IMR-90 (cell line): ENCODE data around the gene MDC1. TPM values are rescaled to one million over a fixed set of nuclear protein-coding genes. Genes with fewer than 3 reads are reported as not detected.

Source experiments
- ATAC-seq: fragments of 200-7000 bp; cut with Tn5 transposase; 2 replicates; pipeline ENCODE4 v1.9.1; 2020; ENCODE audit warnings: low read depth, mild to moderate bottlenecking, moderate library complexity
- BruUV-seq: library from RNA; stranded (reverse); fragments of 400-500 nt; replicated peaks from 2 replicates; lab custom pipeline; 2021; lab: Mats Ljungman, UMichigan
- CTCF ChIA-PET: fragments of 300-600 bp; formaldehyde crosslinking; extraction: SDS; loops from one replicate; lab custom pipeline; 2021; ENCODE audit warnings: antibody characterized with exemption; lab: Yijun Ruan, JAX
- POLR2A ChIA-PET: fragments of 300-600 bp; sonication (Branson Sonifier 250); formaldehyde crosslinking; loops from one replicate; lab custom pipeline; 2022; ENCODE audit warnings: antibody characterized with exemption; ENCODE audit not compliant: unreplicated experiment; lab: Charles Lee
- DNase-seq: peaks from one replicate; pipeline ENCODE4 v3.0.0; 2013
- H2AFZ ChIP-seq: replicated peaks from 2 replicates; pipeline ENCODE3; 2013; ENCODE audit warnings: low read length, mild to moderate bottlenecking; ENCODE audit not compliant: poor library complexity
- H2AK5ac ChIP-seq: 2 replicates; pipeline ENCODE4 v1.6.1; 2013; ENCODE audit warnings: low read depth, low read length, inconsistent platforms
- H2AK9ac ChIP-seq: replicated peaks from 2 replicates; pipeline ENCODE3; 2013; ENCODE audit warnings: mild to moderate bottlenecking, low read depth, low read length, moderate library complexity; ENCODE audit not compliant: poor library complexity
- H2BK120ac ChIP-seq: 2 replicates; pipeline ENCODE4 v1.6.1; 2013; ENCODE audit warnings: low read depth, low read length, inconsistent platforms
- H2BK15ac ChIP-seq: 3 replicates; pipeline ENCODE4 v1.6.1; 2013; ENCODE audit warnings: low read depth, low read length, inconsistent platforms
- H2BK20ac ChIP-seq: 2 replicates; pipeline ENCODE4 v1.6.1; 2013; ENCODE audit warnings: low read depth, mild to moderate bottlenecking, inconsistent platforms, low read length, moderate library complexity
- H2BK5ac ChIP-seq: 2 replicates; pipeline ENCODE4 v1.6.1; 2013; ENCODE audit warnings: mild to moderate bottlenecking, low read depth, low read length, inconsistent platforms; ENCODE audit not compliant: poor library complexity, severe bottlenecking
- H3K14ac ChIP-seq: replicated peaks from 2 replicates; pipeline ENCODE4 v1.6.1; 2013; ENCODE audit warnings: low read depth, low read length, inconsistent platforms
- H3K18ac ChIP-seq: 2 replicates; pipeline ENCODE4 v1.6.1; 2013; ENCODE audit warnings: low read depth, low read length, control low read depth
- H3K23ac ChIP-seq: 2 replicates; pipeline ENCODE4 v1.6.1; 2013; ENCODE audit warnings: low read depth, low read length, inconsistent platforms
- H3K27ac ChIP-seq: 2 replicates; pipeline ENCODE4 v1.5.1; 2013; ENCODE audit warnings: mild to moderate bottlenecking, control low read depth, low read length; ENCODE audit not compliant: insufficient read depth
- H3K27me3 ChIP-seq: 2 replicates; pipeline ENCODE4 v1.6.1; 2013; ENCODE audit warnings: low read length; ENCODE audit not compliant: control insufficient read depth, insufficient read depth
- H3K36me3 ChIP-seq: 2 replicates; pipeline ENCODE4 v1.6.1; 2013; ENCODE audit warnings: low read length, mixed read lengths; ENCODE audit not compliant: control insufficient read depth, insufficient read depth
- H3K4ac ChIP-seq: 2 replicates; pipeline ENCODE4 v1.6.1; 2013; ENCODE audit warnings: low read depth, low read length, inconsistent platforms
- H3K4me1 ChIP-seq: 2 replicates; pipeline ENCODE4 v1.6.1; 2013; ENCODE audit warnings: low read length, mixed read lengths; ENCODE audit not compliant: control insufficient read depth, insufficient read depth
- H3K4me2 ChIP-seq: 2 replicates; pipeline ENCODE4 v1.6.1; 2013; ENCODE audit warnings: low read depth, mild to moderate bottlenecking, control low read depth, low read length, moderate library complexity
- H3K4me3 ChIP-seq: 2 replicates; pipeline ENCODE4 v1.5.1; 2013; ENCODE audit warnings: low read depth, mild to moderate bottlenecking, control low read depth, low read length, moderate library complexity; ENCODE audit not compliant: insufficient read depth
- H3K56ac ChIP-seq: 2 replicates; pipeline ENCODE4 v1.6.1; 2013; ENCODE audit warnings: low read length, inconsistent platforms; ENCODE audit not compliant: insufficient read depth; ENCODE audit errors: extremely low read depth
- H3K79me1 ChIP-seq, 2 experiments: 2 replicates each; pipeline ENCODE4 v1.6.1; 2013; ENCODE audit warnings: low read length in 2 of 2, inconsistent platforms in 1 of 2, low read depth in 1 of 2
- H3K9ac ChIP-seq: 2 replicates; pipeline ENCODE4 v1.6.1; 2013; ENCODE audit warnings: low read depth, low read length, control low read depth
- H3K9me1 ChIP-seq: 2 replicates; pipeline ENCODE4 v1.6.1; 2013; ENCODE audit warnings: low read length, inconsistent platforms; ENCODE audit not compliant: insufficient read depth
- H3K9me3 ChIP-seq: 2 replicates; pipeline ENCODE4 v1.6.1; 2013; ENCODE audit warnings: low read length; ENCODE audit not compliant: control insufficient read depth, insufficient read depth
- H4K20me1 ChIP-seq: 2 replicates; pipeline ENCODE4 v1.6.1; 2013; ENCODE audit warnings: low read length, inconsistent platforms; ENCODE audit not compliant: insufficient read depth
- H4K5ac ChIP-seq: 2 replicates; pipeline ENCODE4 v1.6.1; 2013; ENCODE audit warnings: mild to moderate bottlenecking, low read depth, low read length, control low read depth
- H4K8ac ChIP-seq, 2 experiments: 2 replicates each; pipeline ENCODE4 v1.6.1; 2013; ENCODE audit warnings: low read depth in 2 of 2, low read length in 2 of 2, control low read depth in 1 of 2, inconsistent platforms in 1 of 2
- H4K91ac ChIP-seq: 2 replicates; pipeline ENCODE4 v1.6.1; 2013; ENCODE audit warnings: low read depth, low read length, inconsistent platforms; ENCODE audit not compliant: insufficient read depth
- BHLHE40 ChIP-seq: fragments of 150-350 bp; IDR thresholded peaks from 2 replicates; pipeline ENCODE4 v1.6.1; 2016; ENCODE audit warnings: mild to moderate bottlenecking, low read depth, low read length
- CEBPB ChIP-seq: IDR thresholded peaks from 2 replicates; pipeline ENCODE4 v1.6.1; 2012; ENCODE audit warnings: low read depth, low read length, improper control_type of control experiment
- CHD1 ChIP-seq: IDR thresholded peaks from 2 replicates; pipeline ENCODE4 v1.6.1; 2012; ENCODE audit warnings: low read depth, low read length, improper control_type of control experiment
- FOS ChIP-seq: fragments of 150-350 bp; IDR thresholded peaks from 2 replicates; pipeline ENCODE4 v1.6.1; 2016; ENCODE audit warnings: low read depth, low read length
- MAFK ChIP-seq: IDR thresholded peaks from 2 replicates; pipeline ENCODE4 v1.6.1; 2012; ENCODE audit warnings: low read depth, low read length, improper control_type of control experiment
- MAZ ChIP-seq: IDR thresholded peaks from 2 replicates; pipeline ENCODE4 v1.6.1; 2012; ENCODE audit warnings: low read depth, mild to moderate bottlenecking, low read length, improper control_type of control experiment, moderate library complexity, borderline replicate concordance
- MXI1 ChIP-seq: IDR thresholded peaks from 2 replicates; pipeline ENCODE4 v1.6.1; 2012; ENCODE audit warnings: low read depth, mild to moderate bottlenecking, low read length, moderate library complexity, borderline replicate concordance
- POLR2A ChIP-seq: IDR thresholded peaks from 2 replicates; pipeline ENCODE4 v1.6.1; 2012; ENCODE audit warnings: mild to moderate bottlenecking, low read depth, low read length
- RAD21 ChIP-seq: IDR thresholded peaks from 2 replicates; pipeline ENCODE4 v1.6.1; 2012; ENCODE audit warnings: low read length, improper control_type of control experiment
- RCOR1 ChIP-seq: IDR thresholded peaks from 2 replicates; pipeline ENCODE4 v1.6.1; 2012; ENCODE audit warnings: mild to moderate bottlenecking, low read length, improper control_type of control experiment; ENCODE audit not compliant: insufficient replicate concordance
- RFX5 ChIP-seq: IDR thresholded peaks from 2 replicates; pipeline ENCODE4 v1.8.0; 2012; ENCODE audit warnings: low read depth, mild to moderate bottlenecking, low read length, moderate library complexity
- SMC3 ChIP-seq: fragments of 150-350 bp; IDR thresholded peaks from 2 replicates; pipeline ENCODE4 v1.6.1; 2016; ENCODE audit warnings: low read depth, mild to moderate bottlenecking, antibody characterized with exemption, low read length, moderate library complexity
- WGBS, 2 experiments: methylation state at CpG; one replicate each; pipeline versions ENCODE4 v1.1.5 to v1.1.7; 2013; ENCODE audit warnings: missing lambda C conversion rate in 2 of 2; ENCODE audit not compliant: insufficient read length in 1 of 2; ENCODE audit errors: extremely low coverage in 2 of 2; 5-methylcytosine and 5-hydroxymethylcytosine counted together
- dilution Hi-C: fragments of 300-500 bp; cut with HindIII; formaldehyde crosslinking; loops from one replicate; pipeline ENCODE4 v1.14.3; 2018; ENCODE audit warnings: low sequenced_read_pairs; ENCODE audit not compliant: unreplicated experiment
- in situ Hi-C: fragments of 300-500 bp; cut with MboI; formaldehyde crosslinking; loops from 3 replicates; pipeline ENCODE4 v1.14.3; 2019; ENCODE audit warnings: low sequenced_read_pairs, inconsistent platforms, mixed read lengths
- intact Hi-C: fragments of 100-400 bp; cut with micrococcal nuclease; formaldehyde crosslinking; loops from 2 replicates; pipeline ENCODE4 v1.10.0; 2022
- polyA plus RNA-seq, 3 experiments: library from polyadenylated mRNA; depleted of rRNA; stranded (reverse); fragments of >200 nt; gene quantifications; 2 replicates each; pipeline ENCODE4 v1.2.3, GENCODE V29; 2012; ENCODE audit warnings: low replicate concordance in 1 of 3
- total RNA-seq: library from RNA; depleted of rRNA; stranded (reverse); fragments of >200 nt; gene quantifications from 2 replicates; pipeline ENCODE4 v1.2.3, GENCODE V29; 2012
- TF ChIP-seq, protein P1 (sequence below): conservative IDR thresholded peaks from 2 replicates; pipeline ENCODE4 v1.5.1; 2012; ENCODE audit warnings: mild to moderate bottlenecking, low read depth, low read length, improper control_type of control experiment
- TF ChIP-seq, protein P2 (sequence below): fragments of 150-350 bp; IDR thresholded peaks from 2 replicates; pipeline ENCODE4 v1.6.1; 2016; ENCODE audit warnings: low read depth, mild to moderate bottlenecking, low read length, moderate library complexity, borderline replicate concordance

Gene MDC1
- total and polyA plus RNA-seq, 2 of the 4 experiments (the other 2 are of a cell fraction): 4.5 to 12.1 TPM

DNA sequence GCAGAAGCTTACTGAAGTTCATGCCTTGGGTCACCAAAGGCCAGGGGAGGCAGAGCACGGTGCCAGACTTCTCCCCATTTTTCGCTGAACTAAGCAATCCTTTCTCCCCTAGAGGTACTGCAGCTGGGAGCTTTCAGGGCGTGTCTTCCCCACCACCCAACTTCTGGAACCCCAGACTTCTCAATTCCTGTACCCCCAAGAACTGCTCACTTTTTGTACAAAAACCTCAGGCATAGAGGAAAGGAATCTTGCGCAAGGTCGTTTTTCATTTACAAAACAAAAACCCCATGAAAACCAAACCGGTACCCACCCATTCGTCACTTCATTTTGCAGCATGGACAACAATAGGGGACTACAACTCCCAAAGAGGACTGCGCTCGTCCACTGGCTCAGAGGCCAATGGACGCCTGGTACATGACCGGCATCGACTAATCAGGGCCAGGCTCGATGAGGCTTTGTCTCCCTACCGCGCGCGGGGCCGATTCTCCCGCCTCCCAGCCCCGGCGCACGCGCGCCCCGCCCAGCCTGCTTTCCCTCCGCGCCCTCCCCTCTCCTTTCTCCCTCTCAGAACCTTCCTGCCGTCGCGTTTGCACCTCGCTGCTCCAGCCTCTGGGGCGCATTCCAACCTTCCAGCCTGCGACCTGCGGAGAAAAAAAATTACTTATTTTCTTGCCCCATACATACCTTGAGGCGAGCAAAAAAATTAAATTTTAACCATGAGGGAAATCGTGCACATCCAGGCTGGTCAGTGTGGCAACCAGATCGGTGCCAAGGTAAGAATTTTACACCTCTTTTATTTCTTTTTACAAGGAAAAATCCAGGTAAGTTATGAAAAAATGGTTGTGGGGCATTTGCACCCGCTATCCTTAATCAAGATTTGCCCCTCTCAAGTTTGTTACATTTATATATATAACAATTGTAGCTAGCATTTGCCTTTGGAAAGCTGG is 3.0 kb upstream of the MDC1 start, which contains the start of gene TUBB:
TSS of gene TUBB (plus strand) at position 562 of the 947 bp plus-strand sequence. CDS start at position 717, 155 bp downstream.
- Histone ChIP-seq H3K14ac (peak within 1 kb of the TSS; percentile 98), H3K4me3 (peak within 1 kb of the TSS; percentile 68), H3K27me3 (no peaks in the 10 kb centered on the region), H2BK5ac (peak within 1 kb of the TSS; percentile 91), H3K4ac (peak within 1 kb of the TSS; percentile 97), H3K36me3 (peaks cover 29% of the 10 kb centered on the region), H3K4me1 (peaks cover 4% of the 10 kb centered on the region), H3K4me2 (peak within 1 kb of the TSS; percentile 95), H2AK9ac (peak within 1 kb of the TSS; percentile 99), H3K27ac (peak within 1 kb of the TSS; percentile 98), H3K18ac (peak within 1 kb of the TSS; percentile 65), H2BK15ac (peak within 1 kb of the TSS; percentile 83; the same call in 2 of the 3 replicates), H4K8ac (peak within 1 kb of the TSS; percentile 93 to 96), H3K56ac (peak within 1 kb of the TSS; percentile 100), H3K9ac (peak within 1 kb of the TSS; percentile 97), H4K91ac (peak within 1 kb of the TSS; percentile 97), H3K9me3 (no peaks in the 10 kb centered on the region), H4K20me1 (peaks cover 37% of the 10 kb centered on the region), H3K79me1 (peaks cover 18 to 39% of the 10 kb centered on the region in 2 experiments), H2AFZ (peak within 1 kb of the TSS; percentile 51), H2BK20ac (peak within 1 kb of the TSS; percentile 65), H3K9me1 (peaks cover 5% of the 10 kb centered on the region), H3K23ac (peak within 1 kb of the TSS; percentile 85), H2AK5ac (peak within 1 kb of the TSS; percentile 96), H4K5ac (peak within 1 kb of the TSS; percentile 93), H2BK120ac (peak within 1 kb of the TSS; percentile 88)
- dilution Hi-C loops (no loop called here), in situ Hi-C loops (loop anchor here (5.0 kb wide), 1 partner anchor 38 kb away; no protein-coding TSS in a partner anchor), intact Hi-C loops (loop anchor here (2.0 kb wide), 1 partner anchor 103 kb away; the partner anchor contains the start of genes MRPS18B and PPP1R10)
- BruUV-seq: no TSS peak
- CTCF ChIA-PET: interaction anchor here (0.6 kb wide), 1 partner anchor 88 kb away, joined by 7 read pairs; no protein-coding TSS in a partner anchor
- 0% methylated on average over 12 of the region's 38 CpGs; no CpG with 5 or more reads in 1 of the 2 experiments for WGBS, 2 experiments
- POLR2A ChIA-PET: interaction anchor here (0.6 to 1.3 kb wide), 3 partner anchors 37 to 1357 kb away, joined by 4 to 6 read pairs (median 6); no protein-coding TSS in a partner anchor
- DNase-seq: peak; percentile 97
- ATAC-seq: peak; percentile 71
- TF ChIP-seq SMC3 (no peak), CEBPB (peak; percentile 66), CHD1 (no peak), BHLHE40 (peak; percentile 32; the same call in 1 of the 2 replicates), RAD21 (no peak), RCOR1 (no peak), MAZ (peak; percentile 91), POLR2A (peak; percentile 95), MAFK (peak; percentile 84), MXI1 (peak; percentile 75; the same call in 1 of the 2 replicates), FOS (no peak), RFX5 (no peak; the same call in 1 of the 2 replicates)
- TF ChIP-seq, protein P1, sequence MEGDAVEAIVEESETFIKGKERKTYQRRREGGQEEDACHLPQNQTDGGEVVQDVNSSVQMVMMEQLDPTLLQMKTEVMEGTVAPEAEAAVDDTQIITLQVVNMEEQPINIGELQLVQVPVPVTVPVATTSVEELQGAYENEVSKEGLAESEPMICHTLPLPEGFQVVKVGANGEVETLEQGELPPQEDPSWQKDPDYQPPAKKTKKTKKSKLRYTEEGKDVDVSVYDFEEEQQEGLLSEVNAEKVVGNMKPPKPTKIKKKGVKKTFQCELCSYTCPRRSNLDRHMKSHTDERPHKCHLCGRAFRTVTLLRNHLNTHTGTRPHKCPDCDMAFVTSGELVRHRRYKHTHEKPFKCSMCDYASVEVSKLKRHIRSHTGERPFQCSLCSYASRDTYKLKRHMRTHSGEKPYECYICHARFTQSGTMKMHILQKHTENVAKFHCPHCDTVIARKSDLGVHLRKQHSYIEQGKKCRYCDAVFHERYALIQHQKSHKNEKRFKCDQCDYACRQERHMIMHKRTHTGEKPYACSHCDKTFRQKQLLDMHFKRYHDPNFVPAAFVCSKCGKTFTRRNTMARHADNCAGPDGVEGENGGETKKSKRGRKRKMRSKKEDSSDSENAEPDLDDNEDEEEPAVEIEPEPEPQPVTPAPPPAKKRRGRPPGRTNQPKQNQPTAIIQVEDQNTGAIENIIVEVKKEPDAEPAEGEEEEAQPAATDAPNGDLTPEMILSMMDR: no peak
- TF ChIP-seq, protein P2, sequence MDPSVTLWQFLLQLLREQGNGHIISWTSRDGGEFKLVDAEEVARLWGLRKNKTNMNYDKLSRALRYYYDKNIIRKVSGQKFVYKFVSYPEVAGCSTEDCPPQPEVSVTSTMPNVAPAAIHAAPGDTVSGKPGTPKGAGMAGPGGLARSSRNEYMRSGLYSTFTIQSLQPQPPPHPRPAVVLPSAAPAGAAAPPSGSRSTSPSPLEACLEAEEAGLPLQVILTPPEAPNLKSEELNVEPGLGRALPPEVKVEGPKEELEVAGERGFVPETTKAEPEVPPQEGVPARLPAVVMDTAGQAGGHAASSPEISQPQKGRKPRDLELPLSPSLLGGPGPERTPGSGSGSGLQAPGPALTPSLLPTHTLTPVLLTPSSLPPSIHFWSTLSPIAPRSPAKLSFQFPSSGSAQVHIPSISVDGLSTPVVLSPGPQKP: no peak
